ENCODE results near the gene GTSE1. TPM values are rescaled to one million over a fixed set of nuclear protein-coding genes. Genes with fewer than 3 reads are reported as not detected.

GTSE1 gene
- total and polyA plus RNA-seq, 2 donors (not counting 1 experiment from before 2014, with no cell fraction given): 2.0 to 3.6 TPM

- no peak for DNase-seq (ENCODE audit: low read depth in 2 of 2)
- Histone ChIP-seq H3K27me3 (ENCODE audit: control insufficient read depth, insufficient read depth, low read length) (no peaks in the 10 kb centered on the region), H2AFZ (ENCODE audit: low read length) (no peak overlapping the region)
These were observed 65.1 kb downstream of the GTSE1 start for GRCh38 chr22:46361826-46362202.

DNA sequence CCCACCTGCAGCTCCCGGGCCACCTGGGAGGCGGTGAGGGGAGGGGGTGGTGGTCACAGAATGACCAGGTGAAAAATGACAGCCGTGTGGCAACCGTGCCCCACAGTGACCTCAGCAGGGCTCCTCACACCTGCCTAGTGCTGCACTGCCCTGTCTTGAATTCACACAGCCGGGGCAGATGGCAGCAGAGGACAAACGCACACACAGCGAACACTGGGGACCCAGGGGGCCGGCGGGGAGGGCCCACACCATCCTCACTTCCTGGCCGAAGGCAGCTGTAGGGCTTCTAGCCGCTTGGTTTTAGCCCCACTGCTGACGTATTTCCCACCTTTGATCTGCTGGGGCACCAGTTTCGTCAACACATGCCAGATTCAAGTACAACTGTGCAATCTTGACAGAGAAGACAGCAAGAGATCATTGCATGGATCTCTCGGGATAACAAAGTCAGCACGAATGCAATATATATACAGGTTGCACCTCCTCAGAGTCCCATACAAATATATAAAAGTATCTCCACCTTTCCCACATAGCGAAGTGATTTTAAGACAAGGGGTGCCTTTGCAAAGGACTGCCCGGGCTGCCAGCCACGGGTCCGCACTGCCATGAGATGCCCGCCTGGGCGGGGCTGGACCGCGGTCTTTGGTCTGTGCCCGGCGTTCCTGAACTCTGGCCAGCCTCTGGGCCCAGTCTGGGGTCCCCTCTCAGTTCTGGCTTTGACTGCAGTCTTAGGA, 65.7 kb downstream of the GTSE1 start:
- Histone ChIP-seq H3K79me2 (ENCODE audit: control insufficient read depth, insufficient read depth, low read length) (no peaks in the 10 kb centered on the region), H2AFZ (ENCODE audit: low read length) (no peak overlapping the region), H3K27me3 (ENCODE audit: control insufficient read depth, insufficient read depth, low read length) (no peaks in the 10 kb centered on the region), H3K27ac (ENCODE audit: insufficient read depth, low read length) (no peak overlapping the region), H3K9me3 (ENCODE audit: control insufficient read depth, insufficient read depth, low read depth, low read length) (no peaks in the 10 kb centered on the region), H3K9ac (ENCODE audit: insufficient read depth, low read length) (no peak overlapping the region), H3K4me1 (ENCODE audit: control insufficient read depth, extremely low read depth, insufficient read depth, low read length) (no peaks in the 10 kb centered on the region), H3K4me3 (replicated peaks in 1 of 4; ENCODE audit: control extremely low read depth in 1 of 4, insufficient read depth in 1 of 4, low read depth in 3 of 4, low read length in 4 of 4) (no peak overlapping the region), H3K36me3 (ENCODE audit: control insufficient read depth, insufficient read depth, low read length) (no peaks in the 10 kb centered on the region), H3K4me2 (ENCODE audit: extremely low read depth, insufficient read depth, low read length) (no peak overlapping the region), H4K20me1 (ENCODE audit: control insufficient read depth, extremely low read depth, insufficient read depth, low read length) (no peaks in the 10 kb centered on the region)
- TF ChIP-seq, protein P1, sequence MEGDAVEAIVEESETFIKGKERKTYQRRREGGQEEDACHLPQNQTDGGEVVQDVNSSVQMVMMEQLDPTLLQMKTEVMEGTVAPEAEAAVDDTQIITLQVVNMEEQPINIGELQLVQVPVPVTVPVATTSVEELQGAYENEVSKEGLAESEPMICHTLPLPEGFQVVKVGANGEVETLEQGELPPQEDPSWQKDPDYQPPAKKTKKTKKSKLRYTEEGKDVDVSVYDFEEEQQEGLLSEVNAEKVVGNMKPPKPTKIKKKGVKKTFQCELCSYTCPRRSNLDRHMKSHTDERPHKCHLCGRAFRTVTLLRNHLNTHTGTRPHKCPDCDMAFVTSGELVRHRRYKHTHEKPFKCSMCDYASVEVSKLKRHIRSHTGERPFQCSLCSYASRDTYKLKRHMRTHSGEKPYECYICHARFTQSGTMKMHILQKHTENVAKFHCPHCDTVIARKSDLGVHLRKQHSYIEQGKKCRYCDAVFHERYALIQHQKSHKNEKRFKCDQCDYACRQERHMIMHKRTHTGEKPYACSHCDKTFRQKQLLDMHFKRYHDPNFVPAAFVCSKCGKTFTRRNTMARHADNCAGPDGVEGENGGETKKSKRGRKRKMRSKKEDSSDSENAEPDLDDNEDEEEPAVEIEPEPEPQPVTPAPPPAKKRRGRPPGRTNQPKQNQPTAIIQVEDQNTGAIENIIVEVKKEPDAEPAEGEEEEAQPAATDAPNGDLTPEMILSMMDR (conservative IDR thresholded peaks at IDR 0.05 in 1 of 2, IDR thresholded peaks at IDR 0.05 in 1 of 2; ENCODE audit: low read depth in 1 of 2, low read length in 2 of 2): no peak
- TF ChIP-seq EZH2 (IDR thresholded peaks at IDR 0.05; ENCODE audit: low read length, missing control alignments): no peak
- DNase-seq (ENCODE audit: low read depth in 2 of 2): peak in 1 of 2 donors; percentile 9

More at GRCh38 chr22:46361826-46362202, 65.1 kb downstream of the GTSE1 start:
- Histone ChIP-seq H4K20me1 (ENCODE audit: control insufficient read depth, extremely low read depth, insufficient read depth, low read length) (no peaks in the 10 kb centered on the region), H3K4me3 (replicated peaks in 1 of 4; ENCODE audit: control extremely low read depth in 1 of 4, insufficient read depth in 1 of 4, low read depth in 3 of 4, low read length in 4 of 4) (no peak overlapping the region), H3K36me3 (ENCODE audit: control insufficient read depth, insufficient read depth, low read length) (no peaks in the 10 kb centered on the region), H3K9ac (ENCODE audit: insufficient read depth, low read length) (no peak overlapping the region), H3K4me2 (ENCODE audit: extremely low read depth, insufficient read depth, low read length) (no peak overlapping the region), H3K4me1 (ENCODE audit: control insufficient read depth, extremely low read depth, insufficient read depth, low read length) (no peaks in the 10 kb centered on the region), H3K79me2 (ENCODE audit: control insufficient read depth, insufficient read depth, low read length) (no peaks in the 10 kb centered on the region), H3K9me3 (ENCODE audit: control insufficient read depth, insufficient read depth, low read depth, low read length) (no peaks in the 10 kb centered on the region), H3K27ac (ENCODE audit: insufficient read depth, low read length) (no peak overlapping the region)
- TF ChIP-seq, protein P1 (conservative IDR thresholded peaks at IDR 0.05 in 1 of 2, IDR thresholded peaks at IDR 0.05 in 1 of 2; ENCODE audit: low read depth in 1 of 2, low read length in 2 of 2): no peak
- TF ChIP-seq EZH2 (IDR thresholded peaks at IDR 0.05; ENCODE audit: low read length, missing control alignments): no peak

GRCh38 chr22:46362934-46363515, 66.4 kb downstream of the GTSE1 start:
- H3K79me2 ChIP-seq (ENCODE audit: control insufficient read depth, insufficient read depth, low read length): no peaks in the 10 kb centered on the region
- no peaks in the 10 kb centered on the region for H3K36me3 ChIP-seq (ENCODE audit: control insufficient read depth, insufficient read depth, low read length)
- H3K4me3 ChIP-seq (replicated peaks in 1 of 4; ENCODE audit: control extremely low read depth in 1 of 4, insufficient read depth in 1 of 4, low read depth in 3 of 4, low read length in 4 of 4): no peak overlapping the region
- H3K27ac ChIP-seq (ENCODE audit: insufficient read depth, low read length): no peak overlapping the region
- no peak overlapping the region for H3K9ac ChIP-seq (ENCODE audit: insufficient read depth, low read length)
- H3K4me1 ChIP-seq (ENCODE audit: control insufficient read depth, extremely low read depth, insufficient read depth, low read length): no peaks in the 10 kb centered on the region
- no peaks in the 10 kb centered on the region for H3K27me3 ChIP-seq (ENCODE audit: control insufficient read depth, insufficient read depth, low read length)
- TF ChIP-seq, protein P1 (conservative IDR thresholded peaks at IDR 0.05 in 1 of 2, IDR thresholded peaks at IDR 0.05 in 1 of 2; ENCODE audit: low read depth in 1 of 2, low read length in 2 of 2): no peak
- TF ChIP-seq EZH2 (IDR thresholded peaks at IDR 0.05; ENCODE audit: low read length, missing control alignments): no peak
- no peak overlapping the region for H3K4me2 ChIP-seq (ENCODE audit: extremely low read depth, insufficient read depth, low read length)
- no peak for DNase-seq (ENCODE audit: low read depth in 2 of 2)
- no peaks in the 10 kb centered on the region for H4K20me1 ChIP-seq (ENCODE audit: control insufficient read depth, extremely low read depth, insufficient read depth, low read length)
- no peaks in the 10 kb centered on the region for H3K9me3 ChIP-seq (ENCODE audit: control insufficient read depth, insufficient read depth, low read depth, low read length)
- H2AFZ ChIP-seq (ENCODE audit: low read length): no peak overlapping the region

Data from fibroblast of lung (primary cell).